ENCODE data around the gene SLC41A3.

Gene SLC41A3

DNA sequence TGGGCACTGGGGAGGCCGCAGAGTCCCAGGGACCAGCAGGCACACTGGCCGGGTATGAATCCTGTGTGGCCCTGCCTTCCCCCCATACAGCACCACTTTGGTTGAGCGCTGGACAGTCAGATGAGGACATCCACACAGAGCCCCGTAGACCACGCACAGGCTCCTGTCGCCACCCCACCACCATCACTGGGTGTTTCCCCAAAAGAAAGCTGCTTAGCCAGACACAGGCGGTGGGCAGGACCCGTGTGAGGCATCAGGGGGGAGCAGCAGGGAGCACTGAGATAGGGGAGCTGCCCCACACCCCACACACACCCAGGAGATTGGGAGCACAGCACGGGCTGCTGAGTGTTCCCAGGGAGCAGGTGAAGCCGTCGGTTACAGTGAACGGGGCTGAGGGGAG lies 42.4 kb upstream of the SLC41A3 start:
- TF ChIP-seq, protein P1, sequence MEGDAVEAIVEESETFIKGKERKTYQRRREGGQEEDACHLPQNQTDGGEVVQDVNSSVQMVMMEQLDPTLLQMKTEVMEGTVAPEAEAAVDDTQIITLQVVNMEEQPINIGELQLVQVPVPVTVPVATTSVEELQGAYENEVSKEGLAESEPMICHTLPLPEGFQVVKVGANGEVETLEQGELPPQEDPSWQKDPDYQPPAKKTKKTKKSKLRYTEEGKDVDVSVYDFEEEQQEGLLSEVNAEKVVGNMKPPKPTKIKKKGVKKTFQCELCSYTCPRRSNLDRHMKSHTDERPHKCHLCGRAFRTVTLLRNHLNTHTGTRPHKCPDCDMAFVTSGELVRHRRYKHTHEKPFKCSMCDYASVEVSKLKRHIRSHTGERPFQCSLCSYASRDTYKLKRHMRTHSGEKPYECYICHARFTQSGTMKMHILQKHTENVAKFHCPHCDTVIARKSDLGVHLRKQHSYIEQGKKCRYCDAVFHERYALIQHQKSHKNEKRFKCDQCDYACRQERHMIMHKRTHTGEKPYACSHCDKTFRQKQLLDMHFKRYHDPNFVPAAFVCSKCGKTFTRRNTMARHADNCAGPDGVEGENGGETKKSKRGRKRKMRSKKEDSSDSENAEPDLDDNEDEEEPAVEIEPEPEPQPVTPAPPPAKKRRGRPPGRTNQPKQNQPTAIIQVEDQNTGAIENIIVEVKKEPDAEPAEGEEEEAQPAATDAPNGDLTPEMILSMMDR (conservative IDR thresholded peaks at IDR 0.05; ENCODE audit: low read length), result no peak
- H3K4me3 ChIP-seq (ENCODE audit: low read length), result no peak overlapping the region
- no peak for DNase-seq (ENCODE audit: low read depth)

DNA sequence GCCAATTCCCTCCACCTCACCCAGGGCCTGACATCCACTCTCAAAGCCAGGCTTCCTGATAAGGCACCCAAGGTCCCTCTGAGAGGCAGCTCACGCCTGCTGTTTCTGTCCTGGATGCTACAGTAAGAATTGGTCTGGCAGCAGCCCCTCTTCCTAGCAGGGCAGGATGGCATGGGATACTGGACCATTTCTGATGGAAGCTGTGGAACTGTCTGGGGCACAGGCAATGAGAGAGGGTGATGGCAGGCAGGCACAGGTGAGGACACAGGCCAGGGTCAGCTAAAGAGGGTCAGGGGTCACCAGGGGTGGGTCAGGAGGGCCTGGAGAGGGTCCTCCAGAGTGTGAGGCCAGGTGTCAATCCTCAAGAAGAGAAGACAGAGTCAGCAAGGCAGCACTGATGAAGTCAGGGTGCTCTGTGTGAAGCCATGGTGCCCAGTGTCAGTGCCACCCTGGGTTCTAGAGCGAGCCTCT lies 41.9 kb upstream of the SLC41A3 start:
- TF ChIP-seq, protein P1 (conservative IDR thresholded peaks at IDR 0.05; ENCODE audit: low read length), result no peak
- H3K4me3 ChIP-seq (ENCODE audit: low read length), result no peak overlapping the region
- DNase-seq (ENCODE audit: low read depth), result no peak

DNA sequence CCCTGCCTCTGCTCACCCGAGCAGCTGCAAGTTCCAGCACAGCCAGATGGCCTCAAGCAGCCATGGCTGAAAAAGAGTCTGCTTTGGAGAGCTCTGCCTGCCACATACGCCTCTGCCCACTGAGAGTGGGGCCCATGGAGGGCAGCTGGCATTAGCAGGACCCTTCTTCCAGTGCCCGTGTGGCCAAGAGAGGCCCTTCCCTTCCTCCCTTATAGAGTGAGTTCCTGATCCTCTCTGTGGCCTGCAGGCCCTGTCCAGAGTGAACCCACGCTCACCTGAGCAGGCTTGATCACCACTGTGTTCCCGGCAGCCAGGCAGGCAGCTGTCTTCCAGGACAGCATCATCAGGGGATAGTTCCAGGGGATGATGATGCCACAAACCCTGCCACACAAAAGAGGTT lies 41.4 kb upstream of the SLC41A3 start:
- TF ChIP-seq, protein P1 (conservative IDR thresholded peaks at IDR 0.05; ENCODE audit: low read length), result no peak
- DNase-seq (ENCODE audit: low read depth), result no peak
- no peak overlapping the region for H3K4me3 ChIP-seq (ENCODE audit: low read length)

- TF ChIP-seq, protein P1 (conservative IDR thresholded peaks at IDR 0.05; ENCODE audit: low read length), result no peak
- no peak overlapping the region for H3K4me3 ChIP-seq (ENCODE audit: low read length)
- DNase-seq (ENCODE audit: low read depth), result no peak
These were observed 41.0 kb upstream of the SLC41A3 start for GRCh38 chr3:126124896-126125295.

DNA sequence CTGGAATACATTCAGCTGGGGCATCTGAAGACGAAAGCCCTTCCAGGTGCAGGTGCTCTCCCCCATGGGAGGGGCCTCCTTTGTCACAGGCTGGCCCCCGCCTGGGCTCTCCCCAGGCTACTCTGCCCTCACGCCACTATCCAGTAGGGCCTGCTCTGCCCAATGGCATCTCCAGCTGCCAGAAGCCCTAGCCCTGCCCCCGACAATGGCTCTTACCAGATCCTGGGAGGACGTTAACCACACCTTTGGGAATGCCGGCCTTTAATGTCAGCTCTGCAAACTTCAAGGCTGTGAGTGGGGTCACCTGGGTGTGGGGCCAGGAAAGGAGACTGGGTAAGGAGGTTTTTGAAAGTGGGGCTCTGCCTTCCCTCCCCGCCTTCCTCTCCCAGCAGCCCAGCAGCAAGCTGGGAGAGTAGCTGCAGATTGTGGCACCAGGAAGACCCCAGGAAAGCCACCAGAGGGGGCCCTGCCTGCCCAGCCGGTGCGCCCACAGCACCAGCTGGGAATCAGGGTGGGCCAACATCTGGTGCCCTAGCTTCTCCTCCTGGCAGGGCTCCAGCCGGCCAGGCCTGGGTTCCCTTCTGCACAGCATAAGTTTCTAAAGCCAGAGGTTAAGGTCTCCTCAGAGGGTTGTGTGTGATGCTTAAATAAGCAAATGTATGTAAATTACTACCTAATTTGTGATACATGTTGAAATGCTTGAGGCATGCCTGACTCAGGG lies 40.4 kb upstream of the SLC41A3 start:
- DNase-seq (ENCODE audit: low read depth), result no peak
- H3K4me3 ChIP-seq (ENCODE audit: low read length), result no peak overlapping the region
- TF ChIP-seq, protein P1 (conservative IDR thresholded peaks at IDR 0.05; ENCODE audit: low read length), result no peak

DNA sequence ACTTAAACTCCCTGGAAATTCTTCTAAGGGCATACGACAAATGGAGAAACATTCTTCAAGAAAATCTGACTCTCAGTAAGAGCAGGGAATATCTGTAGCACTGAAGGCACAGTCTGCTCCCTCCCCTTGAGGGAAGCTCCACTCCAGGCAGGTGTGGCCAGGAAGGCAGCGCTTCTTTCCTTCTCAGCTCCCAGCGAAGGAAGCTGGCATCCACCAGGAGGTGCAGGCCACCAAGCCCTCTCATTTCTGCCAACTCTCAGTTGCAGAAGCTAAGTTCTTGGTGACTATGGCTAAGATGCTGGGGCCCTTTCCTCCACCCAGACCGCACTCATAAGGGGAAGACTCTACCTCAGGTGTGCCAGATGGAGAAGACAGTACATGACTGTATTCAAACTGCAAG lies 37.7 kb upstream of the SLC41A3 start:
- no peak for DNase-seq (ENCODE audit: low read depth)
- H3K4me3 ChIP-seq (ENCODE audit: low read length), result no peak overlapping the region
- TF ChIP-seq, protein P1 (conservative IDR thresholded peaks at IDR 0.05; ENCODE audit: low read length), result no peak

DNA sequence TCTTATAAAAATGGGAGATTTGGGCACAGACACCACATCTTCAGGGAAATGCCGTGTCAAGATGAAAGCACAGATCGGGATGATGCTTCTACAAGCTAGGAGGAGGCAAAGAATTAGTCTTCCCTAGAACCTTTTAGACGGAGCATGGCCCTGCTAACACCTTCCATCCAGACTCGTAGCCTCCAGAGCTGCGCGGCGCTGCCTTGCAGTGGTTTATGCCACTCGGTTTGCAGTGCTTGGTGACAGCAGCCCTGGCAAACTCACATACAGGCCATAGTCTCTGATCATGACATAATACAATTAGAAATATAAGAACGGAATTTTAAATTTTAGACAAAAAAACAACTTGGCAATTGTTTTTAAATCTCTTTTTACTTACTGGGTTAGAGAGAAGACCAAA lies 37.1 kb upstream of the SLC41A3 start:
- DNase-seq (ENCODE audit: low read depth), result no peak
- H3K4me3 ChIP-seq (ENCODE audit: low read length), result no peak overlapping the region
- TF ChIP-seq, protein P1 (conservative IDR thresholded peaks at IDR 0.05; ENCODE audit: low read length), result no peak
